Measurements from ENCODE around the gene PRSS2. TPM values are rescaled to one million over a fixed set of nuclear protein-coding genes. Genes with fewer than 3 reads are reported as not detected.

Gene PRSS2
- total RNA-seq, result not detected in 2 replicates

GRCh38 chr7:142770661-142771352 lies at the start of gene PRSS2:
Gene PRSS2, plus strand, starts transcription at chr7:142770970. Its CDS starts 13 bp downstream, at chr7:142770983.

GRCh38 chr7:142749218-142749993 lies 21.4 kb upstream of the PRSS2 start, which contains the start of gene PRSS1:
Gene PRSS1, plus strand, starts transcription at chr7:142749472. Its CDS starts 13 bp downstream, at chr7:142749485.

Other genes with a start within 250 kb of the PRSS2 start
- not detected in 2 replicates for gene PRSS1, start 21.5 kb upstream of the PRSS2 start, total RNA-seq
- 0.65 and 2.6 TPM in 2 replicates for gene EPHB6, start 84.1 kb downstream of the PRSS2 start, total RNA-seq
- not detected in 2 replicates for gene TRPV6, start 114.8 kb downstream of the PRSS2 start, total RNA-seq
- gene TRPV5, start 162.8 kb downstream of the PRSS2 start, total RNA-seq, result not detected in 2 replicates
- gene LLCFC1, start 168.5 kb downstream of the PRSS2 start, total RNA-seq, result not detected in 2 replicates
- gene KEL, start 191.4 kb downstream of the PRSS2 start, total RNA-seq, result 0.28 TPM in 1 of 2 replicates, not detected in the other

Measured in smooth muscle cell of bladder (primary cell).